GM18498 (cell line): ENCODE data around the gene AGBL4.

Experiments used
- ATAC-seq: cut with Tn5 transposase; IDR thresholded peaks from one replicate; pipeline ENCODE4 v1.9.1; 2021; ENCODE audit warnings: mild to moderate bottlenecking, moderate library complexity; ENCODE audit not compliant: unreplicated experiment

Gene AGBL4

GRCh38 chr1:49723662-49724061, 300.1 kb downstream of the AGBL4 start:
- no peak for ATAC-seq

- ATAC-seq = no peak
Measured at GRCh38 chr1:49694251-49694827, 329.4 kb downstream of the AGBL4 start.

GRCh38 chr1:49686107-49686506, 337.6 kb downstream of the AGBL4 start:
- ATAC-seq = no peak

GRCh38 chr1:49677706-49678105, 346.0 kb downstream of the AGBL4 start:
- no peak for ATAC-seq

- no peak for ATAC-seq
Measured at GRCh38 chr1:49651136-49651535, 372.6 kb downstream of the AGBL4 start.

- ATAC-seq = no peak
Measured at GRCh38 chr1:49630156-49630555, 393.6 kb downstream of the AGBL4 start.

GRCh38 chr1:49627781-49628180, 396.0 kb downstream of the AGBL4 start:
- no peak for ATAC-seq

- ATAC-seq = no peak
Measured at GRCh38 chr1:49626472-49626871, 397.3 kb downstream of the AGBL4 start.

GRCh38 chr1:49622877-49623276, 400.9 kb downstream of the AGBL4 start:
- ATAC-seq = no peak

- no peak for ATAC-seq
Measured at GRCh38 chr1:49606082-49606481, 417.7 kb downstream of the AGBL4 start.

GRCh38 chr1:49597436-49597835, 426.3 kb downstream of the AGBL4 start:
- no peak for ATAC-seq

- no peak for ATAC-seq
Measured at GRCh38 chr1:49576327-49576901, 447.3 kb downstream of the AGBL4 start.

- no peak for ATAC-seq
Measured at GRCh38 chr1:49556676-49557234, 467.0 kb downstream of the AGBL4 start.

GRCh38 chr1:49552101-49552500, 471.7 kb downstream of the AGBL4 start:
- ATAC-seq = no peak

- no peak for ATAC-seq
Measured at GRCh38 chr1:49544615-49545014, 479.1 kb downstream of the AGBL4 start.

- no peak for ATAC-seq
Measured at GRCh38 chr1:49541096-49541752, 482.5 kb downstream of the AGBL4 start.

- ATAC-seq = no peak
Measured at GRCh38 chr1:49527606-49528305, 496.0 kb downstream of the AGBL4 start.

GRCh38 chr1:49526672-49527071, 497.1 kb downstream of the AGBL4 start:
- no peak for ATAC-seq

GRCh38 chr1:49523764-49524163, 500.0 kb downstream of the AGBL4 start:
- ATAC-seq = no peak

- no peak for ATAC-seq
Measured at GRCh38 chr1:49466961-49467360, 556.8 kb downstream of the AGBL4 start.

- ATAC-seq = no peak
Measured at GRCh38 chr1:49465486-49466185, 558.1 kb downstream of the AGBL4 start.
